H1 (cell line): ENCODE measurements around the gene ICAM2. TPM values are rescaled to one million over a fixed set of nuclear protein-coding genes. Genes with fewer than 3 reads are reported as not detected.

Source experiments
- CTCF ChIA-PET: fragments of 300-600 bp; sonication (Branson Sonifier 250); formaldehyde crosslinking; loops from one replicate; lab custom pipeline; 2021; ENCODE audit not compliant: partially characterized antibody; lab: Charles Lee
- POLR2A ChIA-PET: fragments of 300-600 bp; sonication (Branson Sonifier 250); formaldehyde crosslinking; loops from one replicate; lab custom pipeline; 2021; ENCODE audit warnings: inconsistent platforms; ENCODE audit not compliant: partially characterized antibody; lab: Charles Lee
- DNase-seq, 2 experiments: peaks; one replicate each; pipeline versions ENCODE4 v3.0.0 to v3.0.0-alpha.2; 2010 to 2022; ENCODE audit warnings: low spot score in 2 of 2, low read depth in 1 of 2, mixed read lengths in 1 of 2
- FAIRE-seq: peaks from 2 replicates; lab custom pipeline; 2011; peaks lifted over from hg19 to GRCh38; lab: Jason Lieb, UNC
- H2AFZ ChIP-seq: 2 replicates; pipeline ENCODE4 v1.8.1; 2012; ENCODE audit warnings: low read length, inconsistent platforms
- H2AK5ac ChIP-seq: 2 replicates; pipeline ENCODE4 v1.6.1; 2013; ENCODE audit warnings: low read depth, low read length
- H2BK120ac ChIP-seq: replicated peaks from 2 replicates; pipeline ENCODE3; 2013; ENCODE audit warnings: low read depth, low read length, inconsistent platforms
- H2BK12ac ChIP-seq: 2 replicates; pipeline ENCODE4 v1.6.1; 2013; ENCODE audit warnings: low read depth, low read length
- H2BK15ac ChIP-seq: 2 replicates; pipeline ENCODE4 v1.6.1; 2013; ENCODE audit warnings: low read length
- H2BK20ac ChIP-seq: 2 replicates; pipeline ENCODE4 v1.6.1; 2013; ENCODE audit warnings: low read length
- H2BK5ac ChIP-seq: 2 replicates; pipeline ENCODE4 v1.6.1; 2013; ENCODE audit warnings: low read depth, low read length
- H3K14ac ChIP-seq: 2 replicates; pipeline ENCODE4 v1.6.1; 2013; ENCODE audit warnings: inconsistent platforms; ENCODE audit not compliant: insufficient read length
- H3K18ac ChIP-seq: 2 replicates; pipeline ENCODE4 v1.6.1; 2013; ENCODE audit warnings: low read length; ENCODE audit errors: extremely low read depth
- H3K23ac ChIP-seq: 2 replicates; pipeline ENCODE4 v1.6.1; 2013; ENCODE audit warnings: inconsistent platforms; ENCODE audit not compliant: insufficient read length
- H3K23me2 ChIP-seq: 2 replicates; pipeline ENCODE4 v1.6.1; 2013; ENCODE audit warnings: low read depth, low read length
- H3K27ac ChIP-seq: 2 replicates; pipeline ENCODE4 v1.6.1; 2011; ENCODE audit warnings: low read depth, low read length, inconsistent platforms
- H3K27me3 ChIP-seq, 4 experiments: replicated peaks in 1 of 4; 1 replicate in 1 of 4; 2 replicates in 3 of 4; pipeline versions ENCODE4 v1.6.1 to v1.8.1; 2011 to 2013; ENCODE audit warnings: low read length in 3 of 4, mild to moderate bottlenecking in 3 of 4, inconsistent platforms in 2 of 4, mixed read lengths in 2 of 4, moderate library complexity in 1 of 4; ENCODE audit not compliant: control insufficient read depth in 3 of 4, insufficient read depth in 3 of 4; ENCODE audit errors: extremely low read depth in 1 of 4
- H3K36me3 ChIP-seq, 4 experiments: 2 replicates each; pipeline versions ENCODE4 v1.6.1 to v1.8.1; 2011 to 2013; ENCODE audit warnings: mild to moderate bottlenecking in 4 of 4, low read length in 3 of 4, moderate library complexity in 2 of 4, control low read depth in 1 of 4, inconsistent platforms in 1 of 4; ENCODE audit not compliant: insufficient read depth in 4 of 4, control insufficient read depth in 2 of 4
- H3K4ac ChIP-seq: replicated peaks from 2 replicates; pipeline ENCODE3; 2013; ENCODE audit warnings: low read length, low read depth, mixed read lengths, inconsistent platforms; ENCODE audit not compliant: insufficient read length
- H3K4me1 ChIP-seq, 4 experiments: replicated peaks in 1 of 4; 1 replicate in 1 of 4; 2 replicates in 3 of 4; pipeline versions ENCODE4 v1.6.1 to v1.8.1; 2011 to 2013; ENCODE audit warnings: low read length in 3 of 4, inconsistent platforms in 2 of 4, mixed read lengths in 1 of 4; ENCODE audit not compliant: insufficient read depth in 4 of 4, control insufficient read depth in 3 of 4
- H3K4me2 ChIP-seq, 2 experiments: 2 replicates each; pipeline versions ENCODE4 v1.6.1 to v1.8.1; 2011 to 2013; ENCODE audit warnings: low read depth in 2 of 2, low read length in 2 of 2, control low read depth in 1 of 2, inconsistent platforms in 1 of 2, mild to moderate bottlenecking in 1 of 2; ENCODE audit not compliant: insufficient read depth in 1 of 2
- H3K4me3 ChIP-seq, 4 experiments: fragments of 200-600, 300-600 bp in 1 of 4; sonication (generic), shearing (Covaris generic), sonication (Bioruptor Twin) in 1 of 4; 2 replicates each; pipeline versions ENCODE4 v1.5.1 to v1.8.1; 2011 to 2016; ENCODE audit warnings: low read length in 4 of 4, low read depth in 3 of 4, control low read depth in 2 of 4, inconsistent platforms in 2 of 4, mild to moderate bottlenecking in 2 of 4, mixed read lengths in 1 of 4, moderate library complexity in 1 of 4; ENCODE audit not compliant: insufficient read depth in 2 of 4; ENCODE audit errors: extremely low read depth in 1 of 4
- H3K56ac ChIP-seq: replicated peaks from 2 replicates; pipeline ENCODE3; 2013; ENCODE audit warnings: low read depth, mild to moderate bottlenecking, mixed read lengths, low read length, inconsistent platforms; ENCODE audit not compliant: insufficient read length
- H3K79me1 ChIP-seq: 2 replicates; pipeline ENCODE4 v1.6.1; 2013; ENCODE audit warnings: low read depth, low read length, control low read depth
- H3K79me2 ChIP-seq, 2 experiments: 2 replicates each; pipeline versions ENCODE4 v1.6.1 to v1.8.1; 2012 to 2013; ENCODE audit warnings: low read length in 2 of 2, mild to moderate bottlenecking in 2 of 2, inconsistent platforms in 1 of 2; ENCODE audit not compliant: insufficient read depth in 2 of 2, control insufficient read depth in 1 of 2
- H3K9ac ChIP-seq, 4 experiments: replicated peaks in 1 of 4; 1 replicate in 1 of 4; 2 replicates in 3 of 4; pipeline versions ENCODE4 v1.6.1 to v1.8.1; 2011 to 2013; ENCODE audit warnings: low read depth in 3 of 4, low read length in 3 of 4, control low read depth in 2 of 4, mild to moderate bottlenecking in 2 of 4, moderate library complexity in 2 of 4, inconsistent platforms in 1 of 4; ENCODE audit errors: extremely low read depth in 1 of 4
- H3K9me3 ChIP-seq, 2 experiments: 2 replicates each; pipeline versions ENCODE4 v1.6.1 to v1.8.1; 2012 to 2013; ENCODE audit warnings: mild to moderate bottlenecking in 2 of 2, moderate library complexity in 2 of 2, control low read depth in 1 of 2, inconsistent platforms in 1 of 2, low read depth in 1 of 2, low read length in 1 of 2, mixed read lengths in 1 of 2; ENCODE audit not compliant: insufficient read depth in 2 of 2
- H4K20me1 ChIP-seq, 2 experiments: replicated peaks in 1 of 2; 2 replicates each; pipeline versions ENCODE3 to v1.8.1; 2011 to 2013; ENCODE audit warnings: inconsistent platforms in 2 of 2, low read length in 2 of 2, mild to moderate bottlenecking in 1 of 2; ENCODE audit not compliant: insufficient read depth in 2 of 2, control insufficient read depth in 1 of 2
- H4K5ac ChIP-seq: 2 replicates; pipeline ENCODE4 v1.6.1; 2013; ENCODE audit warnings: low read length, low read depth, mixed read lengths, inconsistent platforms; ENCODE audit not compliant: insufficient read length
- H4K8ac ChIP-seq: 2 replicates; pipeline ENCODE4 v1.8.0; 2013; ENCODE audit warnings: mild to moderate bottlenecking, moderate library complexity, low read length, inconsistent platforms; ENCODE audit not compliant: insufficient read depth; ENCODE audit errors: extremely low read depth
- H4K91ac ChIP-seq: replicated peaks from 2 replicates; pipeline ENCODE3; 2013; ENCODE audit warnings: low read length, mixed read lengths, inconsistent platforms; ENCODE audit not compliant: insufficient read length
- ATF3 ChIP-seq: IDR thresholded peaks from 2 replicates; pipeline ENCODE4 v1.6.1; 2011; ENCODE audit warnings: low read depth, mild to moderate bottlenecking, low read length; ENCODE audit not compliant: insufficient read depth
- BCL11A ChIP-seq, 2 experiments: IDR thresholded peaks; one replicate each; pipeline ENCODE4 v1.6.1; 2011; ENCODE audit warnings: low read depth in 2 of 2, low read length in 2 of 2, mild to moderate bottlenecking in 2 of 2
- CBX5 ChIP-seq: fragments of 300-800, 300-1000 bp; sonication (generic); IDR thresholded peaks from 2 replicates; pipeline ENCODE4 v1.7.1; 2016; ENCODE audit warnings: antibody characterized with exemption, low read length, low read depth
- CHD2 ChIP-seq: IDR thresholded peaks from 2 replicates; pipeline ENCODE4 v1.6.1; 2012; ENCODE audit warnings: low read length, improper control_type of control experiment
- FOSL1 ChIP-seq: IDR thresholded peaks from 2 replicates; pipeline ENCODE4 v1.6.1; 2011; ENCODE audit warnings: mild to moderate bottlenecking, low read depth, low read length, moderate library complexity; ENCODE audit not compliant: insufficient read depth
- MAFK ChIP-seq: IDR thresholded peaks from 2 replicates; pipeline ENCODE4 v1.6.1; 2012; ENCODE audit warnings: low read depth, mild to moderate bottlenecking, improper control_type of control experiment, low read length
- RAD21 ChIP-seq, 2 experiments: IDR thresholded peaks in 1 of 2; conservative IDR thresholded peaks in 1 of 2; 2 replicates each; pipeline ENCODE4 v1.6.1; 2011; ENCODE audit warnings: low read depth in 2 of 2, low read length in 2 of 2, improper control_type of control experiment in 1 of 2, inconsistent platforms in 1 of 2, mild to moderate bottlenecking in 1 of 2, moderate library complexity in 1 of 2
- ZNF274 ChIP-seq: IDR thresholded peaks from 2 replicates; pipeline ENCODE4 v1.7.0; 2012; ENCODE audit warnings: low read length, borderline replicate concordance; ENCODE audit errors: extremely low read depth
- WGBS, 2 experiments: shearing (Covaris generic) in 1 of 2; methylation state at CpG; one replicate each; pipeline versions ENCODE4 v1.1.6 to v1.1.7; 2013 to 2015; ENCODE audit warnings: low lambda C conversion rate in 2 of 2, mixed read lengths in 2 of 2, inconsistent platforms in 1 of 2, low coverage in 1 of 2, missing lambda C conversion rate in 1 of 2; ENCODE audit not compliant: insufficient replicate concordance in 2 of 2, insufficient coverage in 1 of 2, insufficient read length in 1 of 2; ENCODE audit errors: extremely low coverage in 1 of 2, missing lambda C conversion rate in 1 of 2; 5-methylcytosine and 5-hydroxymethylcytosine counted together
- polyA plus RNA-seq, 7 experiments: library from polyadenylated mRNA; depleted of rRNA in 3 of 7; stranded (reverse) in 5 of 7; unstranded in 2 of 7; fragments of >200 nt in 5 of 7; fragments of 200-250 nt in 2 of 7; gene quantifications; 1 replicate in 5 of 7; 2 replicates in 1 of 7; 4 replicates in 1 of 7; pipeline versions ENCODE4 v1.2.1 to v1.2.3, GENCODE V29; 2011 to 2013; ENCODE audit warnings: missing spikeins in 2 of 7, mixed read lengths in 2 of 7
- total RNA-seq: library from RNA; stranded (reverse); fragmentation: NEBNext Ultra II Directional; extraction: Animal tissue kit (Norgen Biotek cat#: 25700); gene quantifications from 2 replicates; pipeline ENCODE4 v1.2.1, GENCODE V29; 2021

The ICAM2 gene
- total and polyA plus RNA-seq, 2 of the 8 experiments (the other 6 are each of a cell fraction or from before 2014, with no cell fraction given), result 0.45 to 0.63 TPM

GRCh38 chr17:64001091-64001579 is 19.3 kb downstream of the ICAM2 start:
- H3K27me3 ChIP-seq, result peaks cover 0 to 28% (median 16%) of the 10 kb centered on the region in 4 experiments; a peak in 5 of 7 replicates
- no peak overlapping the region for H3K14ac ChIP-seq
- no peak overlapping the region for H3K9ac ChIP-seq
- no peak overlapping the region for H3K56ac ChIP-seq
- H3K23ac ChIP-seq, result no peak overlapping the region
- WGBS, 2 experiments, result 91% methylated on average over 6 of the region's 7 CpGs; no CpG with 5 or more reads in 1 of the 2 experiments
- H2AFZ ChIP-seq, result no peak overlapping the region
- CTCF ChIA-PET, result interaction anchor here (0.7 to 2.1 kb wide), 8 partner anchors 11 to 89 kb away, joined by 3 to 9 read pairs (median 3); partner anchors contain the start of gene CSHL1
- no peaks in the 10 kb centered on the region for H3K79me2 ChIP-seq
- no peak overlapping the region for H4K8ac ChIP-seq
- no peak for TF ChIP-seq CBX5
- no peak for TF ChIP-seq FOSL1
- no peak for TF ChIP-seq ATF3
- TF ChIP-seq RAD21 (IDR thresholded peaks at IDR 0.05 in 1 of 2, conservative IDR thresholded peaks at IDR 0.05 in 1 of 2; ENCODE audit: low read depth in 2 of 2, low read length in 2 of 2), result no peak
- TF ChIP-seq ZNF274, result no peak
- TF ChIP-seq CHD2, result no peak
- no peak for TF ChIP-seq BCL11A (IDR thresholded peaks at IDR 0.05; ENCODE audit: low read depth in 2 of 2, low read length in 2 of 2)
- TF ChIP-seq MAFK, result no peak
- peaks cover 0 to 5% of the 10 kb centered on the region in 2 experiments for H4K20me1 ChIP-seq
- H3K27ac ChIP-seq, result no peak overlapping the region
- no peak overlapping the region for H4K5ac ChIP-seq
- POLR2A ChIA-PET, result no interaction called here
- H3K23me2 ChIP-seq, result peaks cover 12% of the 10 kb centered on the region; the same call in 1 of the 2 replicates
- no peak overlapping the region for H3K4ac ChIP-seq
- FAIRE-seq (no peak), DNase-seq (no peak)
- no peak overlapping the region for H2BK12ac ChIP-seq
- H2BK15ac ChIP-seq, result no peak overlapping the region
- H3K4me3 ChIP-seq, result no peak overlapping the region
- no peaks in the 10 kb centered on the region for H3K9me3 ChIP-seq
- H2BK120ac ChIP-seq, result no peak overlapping the region
- H2AK5ac ChIP-seq, result no peak overlapping the region
- no peak overlapping the region for H3K4me2 ChIP-seq
- no peaks in the 10 kb centered on the region for H3K79me1 ChIP-seq
- H3K18ac ChIP-seq, result no peak overlapping the region
- no peak overlapping the region for H2BK5ac ChIP-seq
- H4K91ac ChIP-seq, result no peak overlapping the region
- no peaks in the 10 kb centered on the region for H3K36me3 ChIP-seq
- H2BK20ac ChIP-seq, result no peak overlapping the region
- H3K4me1 ChIP-seq, result peaks cover 3 to 17% (median 9%) of the 10 kb centered on the region in 4 experiments
